Measurements from ENCODE around the gene EFL1. TPM values are rescaled to one million over a fixed set of nuclear protein-coding genes. Genes with fewer than 3 reads are reported as not detected.

EFL1 gene
- total RNA-seq, 3 donors from 2014 or later (not counting 1 experiment from before 2014, with no cell fraction given): 17.1 to 29.6 (median 20.6) TPM

DNA sequence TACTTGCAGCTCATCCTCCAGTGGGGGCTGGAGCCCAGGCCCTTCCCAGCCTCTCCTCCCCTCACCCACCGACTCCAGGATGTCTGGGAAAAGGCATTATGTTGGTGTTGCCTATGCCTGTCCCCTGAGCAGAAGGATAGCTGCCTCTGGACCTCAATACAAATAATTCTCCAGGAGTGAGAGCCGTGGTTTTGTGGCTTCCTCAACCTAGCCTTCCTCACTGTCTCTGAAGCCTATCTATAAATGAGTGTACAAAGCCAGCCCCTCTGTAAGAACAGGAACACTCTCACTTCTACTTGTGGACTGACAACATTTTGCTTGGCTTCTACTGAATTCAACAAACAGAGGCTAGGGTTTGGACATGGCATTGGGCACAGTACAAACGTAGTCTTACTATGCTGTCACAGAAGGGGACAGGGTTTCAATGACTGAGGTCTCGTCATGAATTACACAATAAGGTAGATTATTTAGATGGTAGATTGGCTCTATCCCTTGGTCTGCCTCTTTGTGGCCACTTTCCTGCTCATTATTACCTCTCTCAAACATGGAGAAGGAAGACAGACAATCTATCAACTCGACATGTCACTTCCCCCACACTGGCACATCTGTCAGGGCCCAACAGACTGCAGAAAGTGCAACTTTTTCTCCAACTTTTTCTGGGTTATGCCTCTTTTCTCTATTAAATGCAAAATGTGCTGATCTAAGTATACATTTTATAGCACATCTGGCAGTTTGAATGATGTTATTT, 134.0 kb downstream of the EFL1 start:
- H3K27me3 ChIP-seq (ENCODE audit: control insufficient read depth, insufficient read depth, low read length): no peaks in the 10 kb centered on the region
- no peaks in the 10 kb centered on the region for H3K4me1 ChIP-seq (ENCODE audit: control insufficient read depth, insufficient read depth, low read length)
- intact Hi-C loops (cut with micrococcal nuclease): no loop called here
- no peaks in the 10 kb centered on the region for H3K9me3 ChIP-seq (ENCODE audit: control insufficient read depth, insufficient read depth, low read length)
- DNase-seq (no peak), ATAC-seq (peak in 1 of 3 donors; percentile 18)
- no peak overlapping the region for H3K27ac Mint-ChIP-seq
- H3K4me3 ChIP-seq (ENCODE audit: low read length): no peak overlapping the region
- peaks cover 10% of the 10 kb centered on the region for H3K36me3 Mint-ChIP-seq
- peaks cover 16% of the 10 kb centered on the region for H3K36me3 ChIP-seq (ENCODE audit: control insufficient read depth, insufficient read depth, low read length)
- no peak overlapping the region for H3K27ac ChIP-seq (ENCODE audit: low read length)
- TF ChIP-seq, protein P1, sequence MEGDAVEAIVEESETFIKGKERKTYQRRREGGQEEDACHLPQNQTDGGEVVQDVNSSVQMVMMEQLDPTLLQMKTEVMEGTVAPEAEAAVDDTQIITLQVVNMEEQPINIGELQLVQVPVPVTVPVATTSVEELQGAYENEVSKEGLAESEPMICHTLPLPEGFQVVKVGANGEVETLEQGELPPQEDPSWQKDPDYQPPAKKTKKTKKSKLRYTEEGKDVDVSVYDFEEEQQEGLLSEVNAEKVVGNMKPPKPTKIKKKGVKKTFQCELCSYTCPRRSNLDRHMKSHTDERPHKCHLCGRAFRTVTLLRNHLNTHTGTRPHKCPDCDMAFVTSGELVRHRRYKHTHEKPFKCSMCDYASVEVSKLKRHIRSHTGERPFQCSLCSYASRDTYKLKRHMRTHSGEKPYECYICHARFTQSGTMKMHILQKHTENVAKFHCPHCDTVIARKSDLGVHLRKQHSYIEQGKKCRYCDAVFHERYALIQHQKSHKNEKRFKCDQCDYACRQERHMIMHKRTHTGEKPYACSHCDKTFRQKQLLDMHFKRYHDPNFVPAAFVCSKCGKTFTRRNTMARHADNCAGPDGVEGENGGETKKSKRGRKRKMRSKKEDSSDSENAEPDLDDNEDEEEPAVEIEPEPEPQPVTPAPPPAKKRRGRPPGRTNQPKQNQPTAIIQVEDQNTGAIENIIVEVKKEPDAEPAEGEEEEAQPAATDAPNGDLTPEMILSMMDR (IDR thresholded peaks at IDR 0.05): no peak
- peaks cover 6 to 20% of the 10 kb centered on the region in 2 donors for H3K4me1 Mint-ChIP-seq
- H3K27me3 Mint-ChIP-seq (ENCODE audit: low read depth in 2 of 2): no peaks in the 10 kb centered on the region
- H3K9me3 Mint-ChIP-seq: no peaks in the 10 kb centered on the region
- WGBS (ENCODE audit: insufficient coverage): 31% methylated on average over 3 of the region's 5 CpGs
- no peak overlapping the region for H3K4me3 Mint-ChIP-seq

DNA sequence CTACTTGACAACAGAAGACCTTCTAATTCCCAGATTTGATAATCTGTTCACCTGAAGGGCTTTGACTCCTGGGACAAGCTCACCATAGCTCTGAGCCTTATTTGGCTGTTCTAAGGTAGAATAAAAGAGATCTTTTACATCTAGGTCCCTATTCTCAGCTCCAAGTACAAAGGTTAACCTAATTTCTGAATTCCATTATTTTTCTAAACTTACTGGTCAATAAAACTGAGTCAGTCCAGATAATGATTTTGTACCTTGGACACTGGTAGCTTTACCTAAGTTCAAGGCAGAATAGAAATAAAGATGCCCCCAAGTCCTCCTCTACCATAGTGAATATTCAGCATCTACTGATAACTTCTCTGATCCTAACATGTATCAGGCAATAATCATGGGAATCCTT, 135.0 kb downstream of the EFL1 start:
- Mint-ChIP-seq H3K4me3 (no peak overlapping the region), H3K4me1 (peaks cover 6 to 20% of the 10 kb centered on the region in 2 donors), H3K36me3 (peaks cover 9% of the 10 kb centered on the region), H3K27me3 (ENCODE audit: low read depth in 2 of 2) (no peaks in the 10 kb centered on the region), H3K27ac (no peak overlapping the region), H3K9me3 (no peaks in the 10 kb centered on the region)
- Histone ChIP-seq H3K4me3 (ENCODE audit: low read length) (no peak overlapping the region), H3K9me3 (ENCODE audit: control insufficient read depth, insufficient read depth, low read length) (no peaks in the 10 kb centered on the region), H3K36me3 (ENCODE audit: control insufficient read depth, insufficient read depth, low read length) (peaks cover 16% of the 10 kb centered on the region), H3K4me1 (ENCODE audit: control insufficient read depth, insufficient read depth, low read length) (no peaks in the 10 kb centered on the region), H3K27me3 (ENCODE audit: control insufficient read depth, insufficient read depth, low read length) (no peaks in the 10 kb centered on the region), H3K27ac (ENCODE audit: low read length) (no peak overlapping the region)
- intact Hi-C loops (cut with micrococcal nuclease): no loop called here
- TF ChIP-seq, protein P1 (IDR thresholded peaks at IDR 0.05): no peak
- no peak for ATAC-seq
- DNase-seq: no peak

DNA sequence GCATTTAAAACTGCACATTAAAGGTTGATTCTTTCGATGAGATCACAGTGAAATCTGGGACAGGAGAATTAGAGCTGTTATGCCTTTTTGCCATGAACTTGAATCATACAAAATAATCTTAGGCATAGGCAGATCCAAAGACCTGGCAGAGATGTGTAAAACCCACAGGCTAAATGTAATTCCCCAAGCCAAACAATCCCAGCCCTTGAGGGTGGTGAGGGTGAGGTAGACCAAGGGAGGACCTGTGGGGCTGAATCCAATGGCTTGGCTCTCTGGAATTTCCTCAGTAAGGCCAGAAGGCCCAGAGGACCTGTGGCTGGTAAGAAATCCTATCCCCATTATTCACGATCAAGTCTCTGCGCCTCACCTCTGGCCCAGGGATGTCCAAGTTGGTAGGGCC, 136.2 kb downstream of the EFL1 start:
- Histone ChIP-seq H3K27ac (ENCODE audit: low read length) (no peak overlapping the region), H3K9me3 (ENCODE audit: control insufficient read depth, insufficient read depth, low read length) (no peaks in the 10 kb centered on the region), H3K4me1 (ENCODE audit: control insufficient read depth, insufficient read depth, low read length) (no peaks in the 10 kb centered on the region), H3K36me3 (ENCODE audit: control insufficient read depth, insufficient read depth, low read length) (peaks cover 16% of the 10 kb centered on the region), H3K27me3 (ENCODE audit: control insufficient read depth, insufficient read depth, low read length) (no peaks in the 10 kb centered on the region), H3K4me3 (ENCODE audit: low read length) (no peak overlapping the region)
- Mint-ChIP-seq H3K27ac (no peak overlapping the region), H3K27me3 (ENCODE audit: low read depth in 2 of 2) (no peaks in the 10 kb centered on the region), H3K4me1 (peaks cover 6 to 14% of the 10 kb centered on the region in 2 donors), H3K4me3 (no peak overlapping the region), H3K36me3 (no peaks in the 10 kb centered on the region), H3K9me3 (no peaks in the 10 kb centered on the region)
- DNase-seq (no peak), ATAC-seq (no peak)
- WGBS (ENCODE audit: insufficient coverage): 93% methylated on average over 3 of the region's 3 CpGs
- intact Hi-C loops (cut with micrococcal nuclease): no loop called here
- TF ChIP-seq, protein P1 (IDR thresholded peaks at IDR 0.05): no peak

All from natural killer cell (primary cell).